GM19025 (cell line): ENCODE data around the gene CRYGN.

ENCODE experiments used
- ATAC-seq: cut with Tn5 transposase; IDR thresholded peaks from one replicate; pipeline ENCODE4 v1.9.1; 2021; ENCODE audit warnings: mild to moderate bottlenecking, low read depth, moderate library complexity; ENCODE audit not compliant: unreplicated experiment

The CRYGN gene

DNA sequence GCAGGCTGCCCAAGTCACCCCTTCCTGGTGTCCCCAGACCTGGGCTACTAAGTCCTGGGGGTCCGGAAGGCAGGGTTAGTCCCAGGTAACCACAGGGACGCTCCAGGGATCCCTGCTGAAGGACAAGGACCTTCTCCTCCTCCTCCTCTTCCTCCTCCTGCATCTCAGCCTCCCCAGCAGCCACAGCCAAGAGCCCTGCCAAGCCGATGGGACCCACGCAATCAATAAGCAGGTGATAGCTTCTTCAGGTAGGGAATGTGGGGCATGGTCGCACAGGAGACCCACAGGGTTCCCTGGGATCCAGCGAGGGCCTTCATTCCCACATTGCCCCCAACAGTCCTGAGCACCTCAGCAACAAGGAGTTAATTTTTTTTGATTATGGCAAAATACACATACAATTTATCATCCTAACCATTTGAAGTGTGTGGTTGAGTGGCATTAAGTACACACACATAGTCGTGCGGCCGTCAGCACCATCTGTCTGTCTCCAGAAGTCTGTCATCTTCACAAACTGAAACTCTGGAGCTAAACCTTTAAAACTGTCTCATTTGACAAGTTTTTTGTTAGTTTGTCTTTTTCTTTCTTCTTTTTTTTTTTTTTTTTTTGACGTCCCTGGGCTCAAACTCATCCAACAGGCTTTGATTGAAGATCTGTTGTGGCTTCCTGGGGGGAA, 12.1 kb downstream of the CRYGN start:
- no peak for ATAC-seq

DNA sequence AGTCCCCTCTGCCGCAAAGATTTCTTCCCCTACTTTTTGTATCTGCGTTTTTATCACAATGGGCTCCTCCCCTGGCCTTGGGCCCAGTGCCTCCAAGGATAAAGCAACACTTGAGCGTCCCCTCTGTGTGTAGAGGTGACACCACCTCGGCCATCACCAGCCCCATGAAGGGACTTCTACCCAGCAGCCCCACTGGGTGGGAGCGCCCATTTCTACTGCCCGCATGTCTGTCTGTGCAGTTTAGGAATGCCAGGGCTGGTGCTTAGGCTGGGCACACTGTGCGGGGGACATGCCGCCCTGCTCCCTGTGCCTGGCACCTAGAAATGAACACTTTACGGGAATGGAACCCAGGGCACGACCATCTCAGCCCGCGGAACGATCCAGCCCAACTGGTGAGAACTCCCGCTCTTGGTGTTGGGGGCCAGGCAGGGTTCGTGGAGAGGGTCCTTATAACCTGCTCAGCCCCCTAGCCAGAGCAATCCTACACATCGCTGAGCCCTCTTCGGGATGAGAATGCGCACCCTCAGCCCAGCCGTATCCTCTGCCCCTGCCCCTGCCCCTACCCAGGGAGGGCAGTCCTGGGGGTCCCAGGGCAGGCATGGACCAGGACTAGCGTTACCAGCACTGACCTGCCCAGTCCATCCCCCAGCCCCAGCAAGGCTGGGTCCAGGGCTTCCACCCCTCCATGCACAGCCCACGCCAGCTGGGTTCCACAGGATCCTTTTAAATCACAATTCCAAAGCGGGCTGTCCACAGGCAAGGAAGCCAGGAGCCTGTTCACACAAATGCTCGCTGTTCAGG, 12.8 kb downstream of the CRYGN start:
- ATAC-seq: no peak

DNA sequence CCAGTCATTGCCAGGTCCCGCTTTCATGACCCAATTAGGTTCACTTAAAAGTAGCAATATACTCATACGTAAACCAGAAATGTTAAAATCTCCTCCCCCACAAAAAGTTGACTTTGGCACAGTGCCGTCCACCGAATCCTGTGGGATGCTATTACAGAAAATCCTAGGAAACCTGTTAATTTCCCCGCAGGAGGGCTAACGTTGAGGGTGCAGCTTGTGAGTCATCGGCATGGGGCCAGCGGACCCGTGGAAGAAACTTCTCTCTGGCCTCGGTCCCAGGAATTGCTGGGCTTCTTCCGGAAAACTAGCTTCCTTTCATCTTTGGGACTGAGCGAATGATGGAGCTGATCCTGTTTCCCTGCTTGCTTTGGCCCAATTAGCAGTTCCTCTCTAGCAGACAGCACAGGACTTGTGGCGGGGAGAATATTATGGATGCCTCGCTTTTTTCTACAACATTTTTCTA, 13.5 kb downstream of the CRYGN start:
- ATAC-seq: no peak

DNA sequence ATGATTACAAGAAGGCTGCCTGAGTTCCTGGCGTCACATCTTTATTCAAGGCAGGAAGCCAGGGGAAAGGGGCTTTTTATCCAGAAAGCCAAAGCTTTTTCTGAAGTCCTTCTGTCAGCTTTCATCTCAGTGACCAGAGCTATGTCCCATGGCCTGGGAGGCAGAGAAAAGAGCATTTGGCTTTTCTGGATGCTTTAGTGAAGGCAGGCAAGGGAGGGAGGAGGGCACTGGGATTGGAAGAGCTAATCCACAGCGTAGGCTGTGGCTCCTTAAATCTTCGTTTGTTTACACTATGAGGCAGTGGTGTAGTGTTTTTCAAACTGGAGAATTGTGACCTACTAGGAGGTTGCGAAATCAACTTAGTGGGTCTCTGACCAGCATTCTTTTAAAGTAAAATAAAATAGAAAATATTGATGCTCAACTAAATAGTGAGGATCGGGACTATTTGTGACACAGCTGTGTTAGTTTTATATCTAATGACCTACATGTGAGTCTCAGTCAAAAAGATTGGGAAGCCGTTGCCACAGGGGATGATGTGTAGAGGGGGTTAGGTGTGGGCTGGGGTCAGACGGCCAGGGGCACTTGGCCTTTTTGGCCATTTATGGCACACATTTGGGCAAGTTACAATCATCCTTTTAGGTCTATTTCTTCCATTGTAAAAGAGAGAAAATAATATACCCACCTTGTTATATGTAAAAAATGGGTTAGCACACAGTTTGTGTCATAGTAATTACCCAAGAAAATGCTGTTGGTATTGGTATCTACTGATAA, 14.1 kb downstream of the CRYGN start:
- no peak for ATAC-seq

DNA sequence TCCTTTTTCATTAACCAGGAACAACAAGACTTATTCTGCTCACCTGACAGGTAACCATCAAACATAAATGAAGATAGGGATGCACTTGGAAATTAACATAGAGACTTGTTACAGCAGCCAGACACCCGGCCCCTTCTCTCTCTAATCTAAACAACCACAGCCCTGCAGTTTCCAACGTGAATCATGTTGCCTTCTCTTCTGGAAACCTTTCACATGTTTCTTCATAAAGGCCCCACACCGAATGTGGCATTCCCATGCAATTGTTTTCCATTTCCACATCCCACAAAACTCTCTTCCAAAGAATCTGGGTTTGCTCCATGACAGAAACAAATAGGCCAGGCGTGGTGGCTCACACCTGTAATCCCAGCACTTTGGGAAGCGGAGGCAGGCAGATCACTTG, 15.1 kb downstream of the CRYGN start:
- ATAC-seq: no peak

DNA sequence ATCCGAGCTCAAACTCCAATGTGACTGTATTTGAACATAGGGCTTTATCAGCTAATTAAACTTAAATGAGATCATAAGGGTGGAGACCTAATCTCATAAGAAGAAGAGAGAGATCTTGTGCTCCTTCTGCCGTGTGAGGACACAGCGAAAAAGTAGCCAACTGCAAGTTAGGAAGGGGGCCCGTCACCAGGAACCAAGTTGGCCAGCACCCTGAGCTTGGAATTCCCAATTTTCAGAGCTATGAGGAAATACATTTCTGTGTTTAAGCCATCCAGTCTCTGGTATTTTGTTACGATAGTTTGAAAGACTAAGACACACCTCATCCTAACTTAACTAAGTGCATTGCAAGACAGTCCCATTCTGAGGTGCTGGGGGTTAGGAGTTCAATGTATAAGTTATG, 16.0 kb downstream of the CRYGN start:
- no peak for ATAC-seq

DNA sequence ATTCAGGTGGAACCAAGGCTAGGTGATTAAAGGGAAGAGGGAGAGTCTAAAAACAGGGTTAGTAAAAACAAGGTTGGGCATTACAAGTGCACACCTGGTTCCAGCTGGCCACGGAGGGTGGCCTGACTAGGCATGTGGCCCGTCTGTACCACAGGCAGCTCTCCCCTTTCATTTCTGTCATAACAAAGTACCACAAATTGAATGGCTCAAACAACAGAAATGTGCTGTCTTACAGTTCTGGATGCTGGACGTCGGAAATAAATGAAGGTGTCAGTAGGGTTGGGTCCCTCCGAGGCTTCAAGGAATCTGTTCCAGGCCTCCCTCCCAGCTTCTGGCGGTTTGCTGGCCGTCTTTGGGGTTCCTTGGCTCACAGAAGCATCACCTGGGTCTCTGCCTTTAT, 16.7 kb downstream of the CRYGN start:
- ATAC-seq: no peak

DNA sequence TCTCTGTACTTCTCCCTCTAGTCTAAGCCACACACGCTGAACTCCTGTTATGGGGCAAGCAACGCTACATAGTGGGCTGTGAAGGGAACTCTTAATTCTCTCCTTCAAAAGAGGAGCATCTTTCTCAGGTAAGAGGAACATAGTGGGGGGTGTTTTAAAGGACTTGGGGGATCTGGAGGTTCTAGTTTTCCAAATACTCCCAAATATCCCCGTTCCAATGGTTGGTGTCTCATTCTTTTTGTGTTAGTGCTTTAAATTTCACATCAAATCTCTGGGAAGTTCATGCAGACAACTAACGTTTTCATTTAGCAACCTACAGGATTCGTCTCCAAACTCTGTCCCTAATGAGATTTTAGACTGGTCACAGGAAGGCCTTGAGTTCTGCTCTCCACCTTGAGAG, 17.7 kb downstream of the CRYGN start:
- ATAC-seq: no peak

DNA sequence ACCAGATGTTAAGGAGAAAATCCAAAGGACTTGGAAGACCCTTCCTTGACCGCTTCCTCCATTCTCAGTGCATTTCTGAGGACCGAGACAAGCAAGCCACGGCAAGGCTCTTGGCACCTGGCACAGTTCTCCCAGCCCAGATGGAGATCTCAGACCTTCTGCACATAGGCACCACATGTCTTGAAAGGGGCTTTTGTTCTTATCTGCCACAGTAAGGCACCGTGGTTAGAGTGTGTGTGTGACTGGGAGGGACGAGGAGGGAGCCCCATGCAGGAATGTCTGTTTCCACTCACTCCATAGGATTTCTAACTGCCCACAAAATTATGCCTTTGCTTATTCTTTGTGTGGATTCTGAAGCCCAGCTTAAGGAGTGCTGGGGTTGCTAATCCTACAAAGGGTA, 19.8 kb downstream of the CRYGN start:
- ATAC-seq: no peak

DNA sequence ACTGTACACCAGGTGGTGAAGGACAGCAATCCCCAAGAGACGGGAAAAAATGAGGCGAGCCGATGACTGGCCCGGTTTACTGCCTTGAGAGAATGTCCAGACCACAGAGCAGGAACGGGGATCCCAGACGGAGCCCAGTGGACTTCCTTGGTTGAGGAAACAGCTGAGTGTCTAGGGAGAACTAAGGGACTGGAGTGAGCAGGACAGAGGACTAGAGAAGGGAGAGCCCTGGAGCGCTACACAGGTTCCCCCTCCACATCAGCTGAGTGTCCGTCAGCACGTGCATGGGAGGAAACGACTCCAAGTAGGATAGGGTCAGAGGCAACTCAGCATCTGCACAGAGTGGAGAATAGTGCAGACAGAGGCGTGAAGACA, 23.0 kb downstream of the CRYGN start:
- no peak for ATAC-seq

DNA sequence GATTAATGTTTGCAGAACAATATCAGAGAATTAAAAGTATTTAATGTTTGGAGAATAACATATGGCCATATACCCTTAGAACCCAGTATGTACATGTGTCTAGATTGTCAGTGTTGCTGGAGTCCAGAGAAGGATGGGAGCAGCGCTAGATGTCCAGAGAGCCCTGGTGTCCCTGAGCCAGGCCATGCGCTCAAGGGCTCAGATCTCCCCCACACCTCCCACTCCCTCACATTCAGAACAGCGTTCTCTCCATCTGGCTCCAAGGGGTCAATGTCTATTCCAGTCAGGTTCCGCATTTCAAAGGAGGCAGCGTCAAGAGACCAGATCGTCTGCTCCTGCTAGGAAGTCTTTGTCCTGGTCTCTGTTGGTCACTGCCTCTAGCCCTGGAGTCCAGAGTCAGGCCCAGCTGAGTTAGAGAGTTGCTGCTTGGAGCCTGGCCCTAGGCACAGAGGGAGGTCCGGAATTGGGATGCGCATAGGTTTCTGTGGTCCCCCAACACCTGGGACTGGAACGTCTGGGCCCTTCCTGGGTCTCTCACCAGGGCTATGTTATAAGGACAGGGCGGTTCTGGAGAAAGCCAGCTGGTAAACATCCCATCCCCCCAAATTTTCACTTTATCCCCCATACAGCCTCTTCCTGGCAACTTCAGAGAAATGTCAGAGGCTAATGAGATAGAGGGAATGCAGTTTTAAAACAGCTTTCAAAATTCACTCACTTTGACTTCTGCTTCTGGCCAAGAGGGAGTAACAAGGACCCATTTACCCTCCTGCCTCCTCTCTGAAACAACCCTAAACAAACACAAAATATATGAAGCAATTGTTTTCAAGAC, 23.6 kb downstream of the CRYGN start:
- no peak for ATAC-seq

DNA sequence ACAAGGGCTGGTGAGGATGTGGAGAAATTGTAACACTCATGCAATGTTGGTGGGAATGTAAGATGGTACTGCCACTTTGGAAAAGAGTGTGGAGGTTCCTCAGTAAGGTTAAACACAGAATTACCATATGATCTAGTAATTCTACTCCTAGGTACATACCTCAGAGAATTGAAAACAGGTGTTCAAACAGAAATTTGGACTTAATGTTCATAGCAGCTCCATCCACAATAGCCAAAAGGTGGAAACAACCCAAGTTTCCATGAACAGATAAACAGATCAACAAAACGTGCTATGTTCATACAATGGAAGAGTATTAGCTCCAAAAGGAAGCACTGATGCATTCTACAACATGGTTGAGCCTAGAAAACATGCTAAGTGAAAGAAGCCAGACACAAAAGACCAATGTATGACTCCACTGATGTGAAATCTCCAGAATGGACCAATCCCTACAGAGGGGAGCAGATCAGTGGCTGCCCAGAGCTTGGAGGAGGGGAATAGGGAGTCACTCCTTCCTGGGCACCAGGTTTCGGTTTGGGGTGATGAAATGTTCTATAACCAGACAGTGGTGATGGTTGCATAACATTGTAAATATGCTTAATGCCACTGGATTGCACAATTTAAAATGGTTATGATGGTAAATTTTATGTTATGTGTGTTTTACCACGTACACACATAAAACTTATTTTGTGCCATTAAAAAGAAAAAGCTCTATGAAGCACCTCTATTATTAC, 24.4 kb downstream of the CRYGN start:
- ATAC-seq: no peak

DNA sequence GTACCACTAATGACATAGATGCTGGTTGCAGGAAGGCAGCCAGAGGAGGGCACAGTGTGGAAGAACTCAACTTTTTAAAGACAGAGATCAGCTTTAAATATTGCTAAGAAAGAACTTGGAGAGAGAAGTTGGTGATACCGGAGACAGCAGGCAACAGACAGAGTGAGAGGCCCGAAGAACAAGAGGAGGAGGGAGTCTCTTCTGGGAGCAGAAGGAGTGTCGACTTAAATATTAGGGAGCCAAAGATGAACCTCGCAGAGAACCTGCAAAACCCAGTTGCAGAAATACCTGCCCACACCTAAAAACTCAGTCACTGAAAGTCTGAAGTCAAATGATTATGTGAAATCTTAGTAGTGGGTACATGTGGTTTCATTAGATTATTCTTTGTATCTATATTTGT, 26.7 kb downstream of the CRYGN start:
- ATAC-seq: no peak

DNA sequence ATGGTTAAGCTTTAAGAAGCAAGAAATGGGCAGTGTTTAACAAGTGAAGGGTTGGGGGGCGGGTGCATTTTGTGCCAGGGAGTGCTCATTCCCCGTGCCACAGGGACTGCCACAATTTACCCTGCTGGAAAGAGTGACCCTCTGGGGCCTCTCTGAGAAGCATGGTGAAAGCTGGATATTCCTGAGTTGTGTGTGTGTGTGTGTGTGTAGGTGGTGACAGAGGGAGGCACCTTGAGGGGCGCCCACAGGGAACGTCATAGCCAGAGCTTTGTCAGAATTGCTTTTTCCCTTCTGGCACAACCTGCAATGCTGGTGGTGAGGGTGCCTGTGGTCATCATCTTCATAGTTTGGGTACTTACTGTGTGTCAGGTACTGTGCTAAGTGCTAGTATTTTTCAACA, 27.6 kb downstream of the CRYGN start:
- ATAC-seq: no peak

DNA sequence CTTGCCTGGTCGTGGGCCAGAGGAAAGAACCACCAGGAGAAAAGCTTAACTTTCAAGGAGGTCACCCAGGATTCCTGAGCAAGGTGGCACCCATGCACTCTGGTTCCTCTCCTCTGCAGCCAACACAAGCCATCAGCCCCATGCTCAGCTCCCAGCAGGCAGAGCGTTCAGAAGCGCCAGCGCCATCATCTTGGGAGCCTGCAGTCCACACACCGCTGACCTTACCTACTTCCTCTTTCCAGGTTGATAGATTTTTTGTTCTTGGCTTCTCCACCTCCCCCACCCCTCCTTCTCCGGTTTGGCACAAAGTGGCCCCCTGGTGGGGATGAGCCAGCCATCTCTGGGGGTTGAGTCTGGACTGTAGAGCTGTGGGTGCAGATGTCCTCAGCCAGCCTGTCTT, 28.4 kb downstream of the CRYGN start:
- no peak for ATAC-seq

DNA sequence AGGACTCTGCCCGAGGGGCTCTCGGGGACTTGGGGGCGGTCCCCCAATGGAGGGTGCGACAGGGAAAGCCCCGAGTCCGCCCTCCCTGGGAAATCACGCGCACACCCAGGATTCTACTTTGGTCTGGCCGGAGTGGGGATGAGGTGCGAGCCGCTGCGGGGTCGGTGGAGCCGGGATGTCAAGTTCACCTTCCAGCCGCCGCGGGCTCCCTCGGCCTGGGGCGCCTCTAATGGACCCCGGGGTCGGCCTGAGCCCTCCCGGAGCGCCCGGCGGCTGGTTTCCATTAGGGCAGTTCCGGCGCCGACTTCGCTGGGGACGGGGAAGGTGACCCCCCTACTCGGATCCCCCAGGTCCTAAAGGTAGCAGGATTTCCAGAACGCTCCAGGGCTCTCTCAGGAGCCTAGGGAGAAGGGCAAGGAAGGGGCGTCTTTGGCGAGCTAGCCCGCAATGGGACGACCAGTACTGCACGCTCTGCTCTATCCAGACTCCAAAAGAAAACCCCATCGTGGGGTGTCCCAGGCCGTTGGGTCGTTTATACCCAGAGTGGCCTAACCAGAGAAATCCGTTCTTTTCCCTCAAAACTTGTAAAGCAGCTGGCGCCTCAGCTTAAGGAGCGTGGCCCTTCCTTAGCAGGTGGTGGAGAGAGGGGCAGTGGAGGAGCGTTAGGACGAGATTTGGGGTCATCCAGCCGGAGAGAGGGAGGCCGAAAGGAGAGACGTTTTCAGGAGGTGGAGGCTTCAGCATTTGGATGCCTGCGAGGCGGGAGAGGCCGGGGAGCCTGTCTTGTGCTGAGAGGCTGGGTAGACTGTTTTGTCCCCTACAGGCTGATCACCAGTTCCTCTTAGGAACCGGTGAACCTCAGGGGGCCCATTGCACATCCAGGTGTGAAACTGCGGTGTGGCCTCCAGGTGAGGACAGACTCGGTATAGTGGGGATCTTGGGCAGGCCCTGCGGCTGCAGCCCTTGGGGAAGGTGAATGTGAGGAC, 29.2 kb downstream of the CRYGN start:
- ATAC-seq: no peak

DNA sequence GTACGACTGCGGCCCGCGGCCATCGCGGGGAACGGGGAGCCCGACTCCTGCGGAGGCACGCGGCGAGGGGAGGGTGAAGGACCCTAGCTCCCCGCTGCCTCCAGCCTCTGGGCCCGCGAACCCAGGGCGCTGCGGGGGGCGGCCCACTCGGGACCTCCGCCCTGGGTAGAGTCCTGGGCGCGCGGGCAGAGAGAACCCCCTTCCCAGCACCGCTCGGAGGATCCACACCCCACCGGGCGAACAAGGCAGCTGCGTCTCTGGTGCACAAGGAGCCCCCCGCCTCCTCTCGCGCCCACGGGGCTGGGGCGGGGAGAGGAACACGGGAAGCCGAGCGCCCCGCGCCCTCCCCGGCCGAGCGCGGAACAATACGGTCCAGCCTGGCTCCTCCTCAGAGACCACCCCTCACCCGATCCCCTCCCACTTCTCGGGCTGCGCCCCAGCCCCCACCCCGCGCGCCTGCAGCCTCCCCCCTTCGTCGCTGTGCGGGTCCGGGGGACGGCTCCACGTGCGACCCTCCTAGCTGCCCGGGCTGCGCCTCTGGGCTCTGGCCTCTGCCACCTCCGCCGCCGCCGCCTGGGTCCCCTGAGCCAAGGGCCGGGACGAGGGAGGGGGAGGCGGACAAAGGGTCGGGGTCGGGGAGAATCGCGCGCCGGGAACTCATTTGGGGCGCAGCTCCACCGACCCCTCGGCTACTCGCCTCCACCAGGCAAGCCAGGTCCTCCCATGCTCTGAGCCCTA, 30.1 kb downstream of the CRYGN start, which contains the start of gene WDR86:
Gene WDR86 (minus strand): TSS at position 372 of the 738 bp plus-strand sequence. CDS start 449 bp downstream, outside the sequence.
- ATAC-seq: no peak
